ENCODE measurements around the gene UCP1. TPM values are rescaled to one million over a fixed set of nuclear protein-coding genes. Genes with fewer than 3 reads are reported as not detected.

The UCP1 gene, protein sequence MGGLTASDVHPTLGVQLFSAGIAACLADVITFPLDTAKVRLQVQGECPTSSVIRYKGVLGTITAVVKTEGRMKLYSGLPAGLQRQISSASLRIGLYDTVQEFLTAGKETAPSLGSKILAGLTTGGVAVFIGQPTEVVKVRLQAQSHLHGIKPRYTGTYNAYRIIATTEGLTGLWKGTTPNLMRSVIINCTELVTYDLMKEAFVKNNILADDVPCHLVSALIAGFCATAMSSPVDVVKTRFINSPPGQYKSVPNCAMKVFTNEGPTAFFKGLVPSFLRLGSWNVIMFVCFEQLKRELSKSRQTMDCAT
- total RNA-seq (2014; rRNA removed; shearing (Covaris generic)): 0.07 TPM in 1 of 2 replicates, not detected in the other

DNA sequence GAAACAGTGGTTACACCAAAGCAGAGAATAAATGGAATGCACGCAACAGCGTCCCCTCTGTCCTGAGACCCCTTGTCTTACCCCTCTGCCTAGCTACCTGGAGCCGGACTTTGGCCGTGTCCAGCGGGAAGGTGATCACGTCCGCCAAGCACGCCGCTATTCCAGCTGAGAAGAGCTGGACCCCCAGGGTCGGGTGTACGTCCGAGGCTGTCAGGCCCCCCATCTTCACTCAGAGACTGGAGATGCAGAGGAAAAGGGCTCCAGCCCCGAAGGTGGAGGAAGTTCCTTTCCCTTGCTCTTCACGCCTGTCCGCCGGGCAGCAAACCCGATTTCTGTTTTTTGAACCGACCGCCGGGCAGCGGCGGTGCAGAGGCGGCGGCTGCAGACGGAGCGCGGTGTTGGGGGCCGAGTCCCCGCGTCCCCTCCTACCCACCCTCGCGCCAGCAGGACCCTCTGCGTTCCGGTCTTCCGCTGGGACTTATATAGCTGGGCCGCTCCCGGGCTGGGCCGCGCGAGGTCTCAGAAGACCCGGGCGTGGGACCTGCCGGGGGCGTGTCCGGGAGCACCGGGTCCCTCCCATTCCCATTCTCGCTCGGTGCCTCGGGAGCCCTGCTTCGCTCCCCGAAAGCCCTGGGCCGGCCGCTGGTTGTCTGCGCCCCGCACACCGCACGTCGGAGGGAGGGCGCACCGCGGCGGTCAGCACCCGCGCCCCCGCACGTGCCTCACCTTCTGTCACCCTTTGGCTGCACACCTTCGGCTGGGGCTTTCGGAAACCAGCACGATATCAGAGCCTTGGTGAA is at the start of gene UCP1:
TSS of gene UCP1 (minus strand) at position 455 of the 800 bp plus-strand sequence. CDS start at position 223, 232 bp downstream.
- peak; percentile 90 for DNase-seq
- H3K4me3 ChIP-seq (ENCODE audit: insufficient read depth, low read depth, low read length): peak within 1 kb of the TSS; percentile 47
- H3K27me3 ChIP-seq (ENCODE audit: control insufficient read depth, insufficient read depth, low read length): peaks cover 49% of the 10 kb centered on the region
- H3K36me3 ChIP-seq (replicated peaks; ENCODE audit: control insufficient read depth, insufficient read depth, low read length): no peaks in the 10 kb centered on the region

DNA sequence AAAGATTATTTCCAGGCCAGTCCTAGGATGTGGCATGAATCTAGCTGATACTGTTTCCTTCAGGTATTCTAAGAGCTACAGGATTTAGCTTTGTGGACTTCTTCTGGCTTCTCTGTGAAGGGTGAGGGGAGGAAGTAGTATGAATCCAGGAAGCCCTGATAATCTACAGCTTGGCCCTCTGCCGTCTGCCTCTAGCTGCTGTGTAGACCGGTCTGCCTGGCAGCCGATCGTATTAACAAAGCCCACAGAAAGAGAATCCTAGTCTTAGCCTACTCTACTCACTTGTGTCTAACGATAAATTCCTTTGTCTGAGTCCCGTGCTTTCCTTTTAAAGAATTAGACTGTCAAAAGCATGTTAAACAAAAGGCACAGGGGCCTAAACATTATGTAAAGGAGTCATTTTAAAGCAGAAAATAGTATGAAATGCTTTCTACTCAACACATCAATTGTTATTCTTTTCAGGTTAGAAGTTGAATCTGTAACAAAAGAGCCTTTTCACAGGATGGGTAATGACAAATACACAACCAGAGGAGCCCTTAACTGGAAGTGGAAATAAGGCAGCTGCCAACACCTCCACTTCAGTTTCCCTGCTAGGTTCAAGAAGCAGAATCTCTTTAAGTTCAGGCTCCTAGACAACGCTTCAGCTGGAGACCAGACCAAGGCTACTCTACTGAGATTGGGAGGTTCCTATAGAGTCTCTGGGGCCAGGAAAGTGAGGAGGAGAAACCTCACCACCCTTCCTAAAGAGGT is 48.9 kb upstream of the UCP1 start:
- no peaks in the 10 kb centered on the region for H3K36me3 ChIP-seq (replicated peaks; ENCODE audit: control insufficient read depth, insufficient read depth, low read length)
- no peak for DNase-seq
- H3K27me3 ChIP-seq (ENCODE audit: control insufficient read depth, insufficient read depth, low read length): no peaks in the 10 kb centered on the region
- no peak overlapping the region for H3K4me3 ChIP-seq (ENCODE audit: insufficient read depth, low read depth, low read length)

DNA sequence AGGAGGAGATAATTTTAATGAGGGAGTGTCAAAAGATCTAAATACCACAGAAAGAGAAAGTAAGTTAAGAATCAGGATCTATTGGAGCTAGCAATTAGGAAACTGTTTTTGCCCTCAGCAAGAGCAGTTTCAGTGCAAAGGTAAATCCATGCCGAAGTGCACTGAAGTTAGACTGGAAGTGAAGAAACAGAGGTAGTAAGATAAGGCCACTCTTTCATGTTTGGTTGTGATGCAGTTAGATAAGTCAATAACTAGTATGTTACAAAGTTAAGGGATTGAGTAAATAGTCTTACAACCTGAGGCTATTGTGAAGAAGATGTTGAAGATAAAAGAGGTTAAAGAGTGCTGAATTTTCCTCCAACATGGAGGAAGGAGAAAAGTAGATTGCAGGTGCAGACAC is 46.7 kb upstream of the UCP1 start:
- no peaks in the 10 kb centered on the region for H3K36me3 ChIP-seq (replicated peaks; ENCODE audit: control insufficient read depth, insufficient read depth, low read length)
- DNase-seq: no peak
- no peaks in the 10 kb centered on the region for H3K27me3 ChIP-seq (ENCODE audit: control insufficient read depth, insufficient read depth, low read length)
- H3K4me3 ChIP-seq (ENCODE audit: insufficient read depth, low read depth, low read length): no peak overlapping the region

DNA sequence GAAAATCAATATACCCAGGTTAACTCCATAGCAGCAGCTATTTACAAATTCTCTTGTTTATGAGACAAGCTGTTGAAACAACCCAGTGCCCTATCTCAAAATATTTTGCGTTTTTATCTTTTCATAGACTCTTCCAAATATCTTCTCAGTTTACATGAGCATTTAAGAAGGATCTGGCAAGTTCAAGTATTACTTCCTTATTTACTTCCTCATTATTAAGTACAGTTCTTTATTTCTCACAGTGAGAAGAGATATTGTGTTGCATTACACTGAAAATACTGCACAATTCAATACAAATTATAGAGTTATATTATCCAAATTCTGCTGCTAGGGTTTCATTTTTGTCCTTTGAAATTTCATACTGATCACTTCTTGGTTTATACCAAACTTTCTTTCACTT is 43.6 kb upstream of the UCP1 start:
- no peaks in the 10 kb centered on the region for H3K36me3 ChIP-seq (replicated peaks; ENCODE audit: control insufficient read depth, insufficient read depth, low read length)
- no peak for DNase-seq
- H3K27me3 ChIP-seq (ENCODE audit: control insufficient read depth, insufficient read depth, low read length): no peaks in the 10 kb centered on the region
- H3K4me3 ChIP-seq (ENCODE audit: insufficient read depth, low read depth, low read length): no peak overlapping the region

DNA sequence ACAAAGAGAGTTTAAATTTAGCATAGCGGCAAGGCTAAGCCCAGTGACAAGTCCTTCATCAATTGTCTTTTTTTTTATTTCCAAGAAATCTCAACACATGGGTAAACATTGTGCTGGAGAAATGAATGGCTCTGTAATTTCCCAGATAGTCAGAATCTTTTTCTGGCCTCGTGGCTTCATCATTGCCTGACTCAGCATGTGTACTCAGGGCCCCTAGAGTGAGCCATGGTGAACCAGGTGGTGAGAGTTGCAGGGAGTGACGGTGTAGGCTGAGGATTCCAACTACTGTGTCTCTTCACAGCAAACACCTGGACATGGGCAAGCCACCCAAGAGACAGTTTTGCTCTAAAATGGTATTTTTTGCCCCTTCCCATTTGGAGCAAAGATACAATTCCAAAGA is 43.1 kb upstream of the UCP1 start:
- no peak for DNase-seq
- Histone ChIP-seq H3K4me3 (ENCODE audit: insufficient read depth, low read depth, low read length) (no peak overlapping the region), H3K36me3 (replicated peaks; ENCODE audit: control insufficient read depth, insufficient read depth, low read length) (no peaks in the 10 kb centered on the region), H3K27me3 (ENCODE audit: control insufficient read depth, insufficient read depth, low read length) (no peaks in the 10 kb centered on the region)

DNA sequence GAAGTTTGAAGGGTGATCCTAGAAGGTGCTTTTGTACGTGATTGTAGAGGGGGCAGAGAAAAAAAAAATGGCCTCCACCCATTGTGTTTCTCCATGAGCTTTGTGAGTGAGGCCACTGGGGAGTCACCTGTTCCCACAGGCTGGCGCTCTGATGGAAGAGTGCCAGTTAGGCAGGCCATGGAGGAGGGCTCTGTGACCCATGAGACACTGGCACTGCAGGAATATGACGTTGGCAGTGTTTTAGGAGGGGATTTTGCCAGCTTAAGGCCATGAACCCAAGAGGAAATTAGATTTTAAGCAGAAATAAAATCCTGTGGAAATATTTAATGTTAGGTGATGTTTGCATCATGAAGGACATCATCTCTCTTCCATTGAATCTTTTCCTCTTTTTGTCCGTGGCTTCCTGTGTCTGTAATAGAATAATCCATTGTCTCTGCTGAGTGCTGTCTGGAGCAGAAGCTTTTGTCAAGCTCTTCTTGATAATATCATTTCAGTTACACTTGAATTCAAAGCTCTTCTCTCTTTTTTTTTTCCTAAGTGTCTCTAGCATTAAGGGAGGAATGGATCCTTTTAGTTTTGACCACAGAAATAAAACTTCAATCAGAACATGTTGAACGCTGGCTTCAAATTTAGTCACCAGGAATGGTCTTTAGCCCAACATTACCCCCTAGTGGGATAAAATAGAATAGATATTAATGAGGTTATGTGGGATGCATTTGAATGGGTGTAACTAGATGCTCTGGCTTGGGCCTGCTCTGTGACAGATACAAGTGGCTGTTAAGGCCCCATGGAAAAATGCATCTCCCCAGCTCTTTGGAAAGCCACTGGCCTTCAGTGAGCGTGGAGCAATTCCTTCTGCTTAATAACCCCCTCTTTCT is 41.0 kb upstream of the UCP1 start:
- H3K36me3 ChIP-seq (replicated peaks; ENCODE audit: control insufficient read depth, insufficient read depth, low read length): no peaks in the 10 kb centered on the region
- peak; percentile 29 for DNase-seq
- H3K27me3 ChIP-seq (ENCODE audit: control insufficient read depth, insufficient read depth, low read length): no peaks in the 10 kb centered on the region
- no peak overlapping the region for H3K4me3 ChIP-seq (ENCODE audit: insufficient read depth, low read depth, low read length)

DNA sequence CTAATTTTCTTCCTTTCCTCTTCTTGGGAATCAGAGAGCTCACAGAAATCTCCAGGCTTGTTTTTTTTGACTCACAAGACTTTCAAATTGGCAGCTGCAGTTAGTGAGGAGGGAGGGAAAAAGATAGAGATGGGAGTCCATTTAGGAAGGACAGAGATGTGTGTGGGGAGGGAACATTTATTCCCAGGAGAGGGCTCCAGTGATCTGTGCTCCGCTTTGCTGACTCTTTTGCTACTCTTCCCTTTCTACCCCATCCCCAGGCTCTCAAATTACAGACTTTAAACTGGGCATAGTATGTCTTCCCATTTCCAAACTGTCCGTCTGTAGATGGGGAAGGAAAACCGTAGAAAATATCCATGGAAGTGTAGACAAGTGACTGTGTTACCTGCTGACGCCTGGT is 39.1 kb upstream of the UCP1 start:
- peak; percentile 25 for DNase-seq
- no peak overlapping the region for H3K4me3 ChIP-seq (ENCODE audit: insufficient read depth, low read depth, low read length)
- no peaks in the 10 kb centered on the region for H3K27me3 ChIP-seq (ENCODE audit: control insufficient read depth, insufficient read depth, low read length)
- no peaks in the 10 kb centered on the region for H3K36me3 ChIP-seq (replicated peaks; ENCODE audit: control insufficient read depth, insufficient read depth, low read length)

DNA sequence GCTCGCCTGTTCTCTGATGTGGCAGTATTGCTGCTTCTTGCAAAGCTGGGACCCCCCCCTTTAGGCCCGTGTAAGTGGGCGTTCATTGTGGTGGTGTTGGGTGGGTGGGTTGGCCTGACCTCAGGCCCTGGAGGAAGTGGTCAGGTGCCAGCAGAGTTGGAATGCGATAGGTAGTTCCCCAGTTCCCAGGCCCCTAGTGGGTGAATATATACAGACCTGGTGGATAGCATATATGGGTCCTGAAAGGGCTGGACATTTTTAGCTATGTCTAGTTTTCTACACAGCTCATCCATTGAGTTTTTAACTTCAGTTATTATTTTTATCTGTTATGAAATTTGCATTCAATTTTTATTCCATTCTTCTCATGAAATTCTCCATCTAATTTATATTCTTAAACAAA is 35.8 kb upstream of the UCP1 start:
- H3K36me3 ChIP-seq (replicated peaks; ENCODE audit: control insufficient read depth, insufficient read depth, low read length): no peaks in the 10 kb centered on the region
- H3K4me3 ChIP-seq (ENCODE audit: insufficient read depth, low read depth, low read length): no peak overlapping the region
- no peaks in the 10 kb centered on the region for H3K27me3 ChIP-seq (ENCODE audit: control insufficient read depth, insufficient read depth, low read length)
- DNase-seq: no peak

DNA sequence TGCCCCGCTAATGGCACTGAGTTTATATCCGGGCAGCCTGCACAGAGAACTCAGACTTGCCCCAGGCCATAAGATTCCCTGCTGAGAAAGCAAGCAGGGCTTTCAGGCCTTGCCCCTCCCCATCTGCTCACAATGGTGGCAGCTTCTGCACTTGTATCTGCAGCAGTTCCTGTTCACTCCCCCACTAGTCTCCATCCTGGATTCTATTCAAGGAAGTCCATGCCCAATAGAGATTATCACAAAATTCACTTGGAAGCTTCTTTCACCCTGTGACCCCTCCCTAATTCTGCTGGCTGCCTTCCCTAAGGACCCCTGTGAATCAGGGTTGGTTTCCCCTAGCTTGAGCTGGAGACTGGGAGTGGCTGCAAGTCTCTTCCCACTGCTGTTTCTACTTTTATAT is 34.5 kb upstream of the UCP1 start:
- no peak overlapping the region for H3K4me3 ChIP-seq (ENCODE audit: insufficient read depth, low read depth, low read length)
- no peaks in the 10 kb centered on the region for H3K36me3 ChIP-seq (replicated peaks; ENCODE audit: control insufficient read depth, insufficient read depth, low read length)
- H3K27me3 ChIP-seq (ENCODE audit: control insufficient read depth, insufficient read depth, low read length): no peaks in the 10 kb centered on the region
- DNase-seq: no peak

DNA sequence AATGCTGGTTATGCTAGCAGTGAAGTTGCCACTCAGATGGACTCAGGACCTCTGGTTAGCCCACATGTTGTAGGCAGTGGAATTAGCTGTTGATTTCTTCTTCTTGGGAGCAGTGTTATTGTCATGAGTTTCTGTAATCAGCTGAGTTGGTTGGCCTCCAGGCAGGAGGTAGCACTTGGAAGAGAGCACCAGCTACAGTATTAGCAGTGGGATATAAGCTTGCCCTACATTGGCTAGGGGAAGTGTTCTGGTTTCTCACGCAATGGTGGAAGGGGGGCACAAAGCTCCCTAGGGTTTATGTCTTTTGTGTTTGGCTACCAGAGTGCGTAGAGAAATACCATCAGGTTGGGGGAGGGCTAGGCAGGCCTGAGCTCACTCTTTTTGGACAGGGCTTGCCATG is 34.0 kb upstream of the UCP1 start:
- no peak for DNase-seq
- Histone ChIP-seq H3K4me3 (ENCODE audit: insufficient read depth, low read depth, low read length) (no peak overlapping the region), H3K36me3 (replicated peaks; ENCODE audit: control insufficient read depth, insufficient read depth, low read length) (no peaks in the 10 kb centered on the region), H3K27me3 (ENCODE audit: control insufficient read depth, insufficient read depth, low read length) (no peaks in the 10 kb centered on the region)

DNA sequence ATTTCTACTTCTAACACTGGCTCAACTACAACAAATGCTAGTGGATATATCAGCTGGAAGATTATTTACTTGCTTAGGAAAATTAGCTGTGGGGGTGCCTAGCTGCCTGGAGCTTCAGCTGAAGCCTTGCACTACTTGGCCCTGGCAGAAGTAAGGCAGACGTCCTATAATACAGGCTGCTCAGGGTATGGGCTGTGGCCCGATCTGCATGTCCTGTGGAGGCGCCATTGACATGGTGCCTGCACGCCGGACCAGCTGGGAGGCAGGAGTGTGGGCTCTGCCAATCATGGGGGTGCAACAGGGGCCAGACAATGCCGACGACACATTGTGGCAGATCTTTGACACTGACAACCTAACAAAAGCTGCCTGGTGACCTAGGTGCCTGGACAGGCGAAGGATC is 31.6 kb upstream of the UCP1 start:
- no peak for DNase-seq
- Histone ChIP-seq H3K36me3 (replicated peaks; ENCODE audit: control insufficient read depth, insufficient read depth, low read length) (no peaks in the 10 kb centered on the region), H3K4me3 (ENCODE audit: insufficient read depth, low read depth, low read length) (no peak overlapping the region), H3K27me3 (ENCODE audit: control insufficient read depth, insufficient read depth, low read length) (no peaks in the 10 kb centered on the region)

DNA sequence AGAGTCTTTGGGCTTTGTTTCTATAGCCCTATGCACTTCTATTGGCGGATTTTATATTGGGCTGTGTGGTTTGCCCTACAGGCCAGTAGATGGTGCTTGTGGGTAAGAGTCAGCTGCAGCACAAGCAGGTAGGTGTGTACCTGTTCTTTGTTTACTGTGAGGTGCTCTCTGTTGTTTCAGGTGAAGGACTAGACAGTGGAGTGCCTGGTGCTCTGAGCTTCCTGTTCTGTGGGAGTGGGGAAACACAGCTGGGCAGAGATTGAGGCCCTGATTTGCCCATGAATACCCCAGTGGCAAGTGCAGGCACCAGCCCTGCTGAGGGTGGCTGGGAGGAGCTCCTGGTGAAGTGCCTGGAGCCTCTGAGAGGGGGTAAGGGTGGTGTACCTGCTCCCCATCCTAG is 26.3 kb upstream of the UCP1 start:
- H3K4me3 ChIP-seq (ENCODE audit: insufficient read depth, low read depth, low read length): no peak overlapping the region
- peak; percentile 76 for DNase-seq
- no peaks in the 10 kb centered on the region for H3K36me3 ChIP-seq (replicated peaks; ENCODE audit: control insufficient read depth, insufficient read depth, low read length)
- no peaks in the 10 kb centered on the region for H3K27me3 ChIP-seq (ENCODE audit: control insufficient read depth, insufficient read depth, low read length)

DNA sequence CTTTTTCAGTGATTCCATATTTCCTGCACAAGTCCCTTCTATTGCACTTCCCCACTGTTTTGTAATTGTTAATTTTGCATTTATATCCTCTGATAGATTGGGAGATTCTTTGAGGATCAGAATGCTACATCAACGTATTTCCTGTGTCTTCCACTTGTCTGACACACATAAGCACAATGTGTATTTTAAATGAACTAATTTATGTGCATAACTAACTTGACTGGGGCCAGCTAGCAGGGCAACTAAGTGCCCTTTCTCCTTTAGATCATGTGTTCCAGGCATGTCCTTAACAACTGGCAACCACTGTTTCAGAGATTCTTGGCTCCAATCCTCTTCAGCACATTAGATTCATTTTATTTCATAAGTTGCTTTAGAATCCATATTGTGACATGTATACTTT is 15.7 kb upstream of the UCP1 start:
- Histone ChIP-seq H3K36me3 (replicated peaks; ENCODE audit: control insufficient read depth, insufficient read depth, low read length) (no peaks in the 10 kb centered on the region), H3K4me3 (ENCODE audit: insufficient read depth, low read depth, low read length) (no peak overlapping the region), H3K27me3 (ENCODE audit: control insufficient read depth, insufficient read depth, low read length) (no peaks in the 10 kb centered on the region)
- DNase-seq: no peak

DNA sequence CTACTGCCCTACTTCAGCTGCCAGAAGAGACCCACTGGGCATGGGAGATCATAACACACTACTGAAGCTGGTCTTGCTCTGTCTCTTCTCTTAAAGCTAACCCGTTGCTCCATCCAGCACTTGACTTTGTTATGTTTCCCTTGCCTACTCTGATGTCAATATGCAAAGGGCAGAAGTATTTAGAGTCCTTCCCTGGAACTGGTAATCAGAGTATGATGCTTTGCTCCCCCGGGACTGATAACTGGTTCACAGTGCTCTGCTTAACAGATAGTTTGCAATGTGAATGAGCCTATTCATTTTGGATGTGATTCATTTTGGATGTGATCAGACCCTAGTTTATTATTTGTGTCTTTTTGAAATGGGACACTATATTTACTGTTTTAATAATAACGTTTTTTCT is 12.3 kb upstream of the UCP1 start:
- no peak overlapping the region for H3K4me3 ChIP-seq (ENCODE audit: insufficient read depth, low read depth, low read length)

More for the DNA sequence above, 12.3 kb upstream of the UCP1 start:
- Histone ChIP-seq H3K27me3 (ENCODE audit: control insufficient read depth, insufficient read depth, low read length) (no peaks in the 10 kb centered on the region), H3K36me3 (replicated peaks; ENCODE audit: control insufficient read depth, insufficient read depth, low read length) (no peaks in the 10 kb centered on the region)
- no peak for DNase-seq

Measured in H7 (cell line).